Left colon (tissue), 2 donors: ENCODE results near the gene TIMP2. TPM values are rescaled to one million over a fixed set of nuclear protein-coding genes. Genes with fewer than 3 reads are reported as not detected.
"Not testable (repeated sequence)": the region's sequence is repeated elsewhere in the genome, so short reads cannot be mapped to it uniquely, and the experiment has no call there.

Source experiments
- ATAC-seq: fragments of 200-7000 bp; cut with Tn5 transposase; one replicate; pipeline ENCODE4 v1.9.1; 2020; ENCODE audit warnings: mild to moderate bottlenecking, moderate library complexity
- DNase-seq, 2 donors: peaks; one replicate each; pipeline ENCODE4 v3.0.0-alpha.2; 2020
- intact Hi-C, 2 donors: fragments of 100-400 bp; cut with DNase I in 1 of 2; cut with micrococcal nuclease in 1 of 2; formaldehyde crosslinking; loops; one replicate each; pipeline versions ENCODE4 v1.11.2 to v1.14.0; 2022; cut with DNase I, micrococcal nuclease
- total RNA-seq, 2 donors: library from RNA; stranded (reverse); fragmentation: NEBNext Ultra II Directional; extraction: Animal tissue kit (Norgen Biotek cat#: 25700); gene quantifications; one replicate each; pipeline ENCODE4 v1.2.1, GENCODE V29; 2021
- donor health status: DM: no; HTN: no; CAD: no.
- donor health status: DM: yes; HTN: yes; CAD: no.

Gene TIMP2
- total RNA-seq, 2 donors from 2014 or later: 45.5 to 133 TPM

DNA sequence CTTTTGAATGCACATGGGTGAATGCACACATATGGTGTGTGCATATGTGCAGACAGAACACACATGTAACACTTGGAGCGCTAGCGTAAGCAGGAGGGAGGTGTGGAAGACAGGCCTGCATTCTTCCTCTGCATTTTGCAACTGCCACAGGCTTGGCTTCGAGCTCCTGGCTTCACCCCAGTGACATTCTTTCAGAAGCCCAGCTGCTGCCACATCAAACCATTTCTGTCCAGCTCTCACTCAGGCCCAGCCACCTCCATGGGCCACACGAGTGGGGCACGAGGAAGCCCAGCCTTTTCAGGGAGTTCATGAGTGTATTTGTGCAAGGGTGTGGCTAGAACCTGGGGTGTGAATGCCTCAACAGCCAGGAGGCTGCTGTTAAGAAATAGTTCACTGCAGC, 35.7 kb upstream of the TIMP2 start:
- intact Hi-C loops: loop anchor here in 1 of 2 donors (10.0 kb wide), 1 partner anchor 86 kb away; no protein-coding TSS in a partner anchor
- no peak for DNase-seq
- ATAC-seq: peak; percentile 58

DNA sequence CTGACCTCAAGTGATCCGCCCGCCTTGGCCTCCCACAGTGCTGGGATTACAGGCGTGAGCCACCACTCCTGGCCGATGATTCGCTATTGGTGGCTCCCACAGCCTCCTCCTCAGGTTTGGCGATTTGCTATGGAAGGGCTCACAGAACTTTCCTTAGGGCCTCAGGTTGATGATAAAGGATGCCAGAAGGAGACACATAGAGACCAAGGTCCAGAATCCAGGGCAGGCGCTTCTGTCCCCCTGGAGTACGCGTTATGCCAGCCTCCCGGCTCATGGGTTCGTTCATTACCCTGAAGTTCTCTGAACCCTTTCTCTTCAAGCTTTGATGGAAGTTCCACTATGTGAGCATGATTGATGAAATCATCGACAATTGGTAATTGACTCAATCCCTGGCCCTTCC, 34.6 kb upstream of the TIMP2 start:
- intact Hi-C loops: loop anchor here in 1 of 2 donors (10.0 kb wide), 1 partner anchor 85 kb away; no protein-coding TSS in a partner anchor
- no peak for ATAC-seq
- DNase-seq: no peak

DNA sequence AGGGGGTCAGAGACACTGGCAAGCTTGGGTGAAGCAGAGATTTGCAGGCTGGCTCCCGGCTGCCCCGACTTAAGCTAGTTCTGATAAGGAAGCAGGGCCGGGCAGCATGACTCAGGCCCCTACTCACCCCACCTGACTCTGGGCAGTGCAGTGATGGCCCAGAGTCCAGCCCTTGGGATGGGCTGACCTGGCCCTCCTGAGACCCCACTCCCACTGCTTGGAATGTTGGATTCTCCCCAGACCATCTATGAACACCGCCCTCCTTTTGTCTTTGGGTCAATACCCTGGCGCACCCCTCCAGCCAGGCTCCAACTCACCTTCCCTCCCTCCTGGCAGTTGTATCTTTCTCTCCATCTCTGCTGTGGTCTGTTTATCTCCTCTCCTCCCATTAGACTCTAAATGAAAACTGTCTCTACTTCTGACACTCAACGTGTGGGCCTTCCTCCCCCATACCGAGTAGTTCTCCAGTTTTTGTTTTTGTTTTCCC, 33.5 kb upstream of the TIMP2 start:
- intact Hi-C loops: no loop called here
- ATAC-seq: peak; percentile 26
- DNase-seq: no peak

DNA sequence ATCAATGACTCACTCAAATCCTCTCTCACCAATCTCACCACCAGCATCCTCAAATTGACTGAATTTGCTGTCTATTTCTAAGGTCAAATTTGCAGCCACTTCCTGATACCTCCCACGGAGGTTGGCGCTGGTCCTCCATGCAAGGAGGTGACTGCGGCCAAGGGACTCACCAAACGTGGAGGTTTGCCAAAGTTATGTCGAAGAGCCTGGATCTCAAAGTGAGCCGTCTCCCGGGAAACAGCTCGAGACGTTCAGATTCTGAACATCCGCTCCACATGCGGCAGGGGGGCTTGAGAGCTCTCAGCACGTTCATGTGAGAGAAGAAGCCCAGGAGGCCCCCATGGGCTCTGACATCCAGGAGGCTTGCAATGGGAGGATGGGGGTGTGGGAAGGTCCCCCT, 31.9 kb upstream of the TIMP2 start:
- no peak for ATAC-seq
- DNase-seq: no peak
- intact Hi-C loops: no loop called here

DNA sequence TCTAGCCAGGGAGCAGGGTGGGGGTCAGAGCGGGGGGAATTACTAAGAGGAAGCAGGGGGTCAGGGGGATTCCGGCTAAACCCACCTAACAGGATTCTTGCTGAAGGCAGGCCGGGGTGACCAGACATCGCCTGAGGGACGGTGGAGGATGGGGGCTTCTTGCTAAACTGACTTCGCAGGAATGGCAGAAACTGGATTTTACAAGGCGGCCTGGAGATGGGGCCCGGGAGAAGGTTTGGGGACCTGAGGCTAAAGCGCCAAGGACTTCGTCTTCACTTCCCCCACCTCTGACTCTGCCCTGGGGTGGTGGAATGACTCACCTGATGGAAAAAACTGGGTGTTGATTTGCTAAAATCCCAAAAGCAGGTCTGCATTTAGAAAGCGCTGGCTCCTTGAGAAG, 31.1 kb upstream of the TIMP2 start:
- ATAC-seq: no peak
- no peak for DNase-seq
- intact Hi-C loops: no loop called here

DNA sequence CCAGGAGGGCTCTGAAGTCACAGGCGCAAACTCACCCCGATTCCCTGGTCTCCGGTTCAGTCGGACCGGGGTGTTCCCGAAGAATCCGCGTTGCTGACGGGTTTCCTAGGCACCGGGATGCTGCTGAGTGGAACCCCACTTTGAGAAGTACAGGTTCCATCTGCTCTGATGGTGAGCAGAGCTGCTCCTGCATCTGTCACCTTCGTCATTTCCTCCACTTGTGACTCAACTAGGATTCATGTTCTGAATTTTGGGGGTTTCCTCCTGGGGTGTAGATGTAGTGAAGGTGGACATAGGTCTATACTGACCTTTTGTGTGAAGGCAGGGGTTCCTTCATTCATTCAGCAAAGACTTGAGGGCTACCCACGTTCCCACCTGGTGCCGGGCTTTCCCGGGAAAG, 29.5 kb upstream of the TIMP2 start:
- intact Hi-C loops: no loop called here

DNA sequence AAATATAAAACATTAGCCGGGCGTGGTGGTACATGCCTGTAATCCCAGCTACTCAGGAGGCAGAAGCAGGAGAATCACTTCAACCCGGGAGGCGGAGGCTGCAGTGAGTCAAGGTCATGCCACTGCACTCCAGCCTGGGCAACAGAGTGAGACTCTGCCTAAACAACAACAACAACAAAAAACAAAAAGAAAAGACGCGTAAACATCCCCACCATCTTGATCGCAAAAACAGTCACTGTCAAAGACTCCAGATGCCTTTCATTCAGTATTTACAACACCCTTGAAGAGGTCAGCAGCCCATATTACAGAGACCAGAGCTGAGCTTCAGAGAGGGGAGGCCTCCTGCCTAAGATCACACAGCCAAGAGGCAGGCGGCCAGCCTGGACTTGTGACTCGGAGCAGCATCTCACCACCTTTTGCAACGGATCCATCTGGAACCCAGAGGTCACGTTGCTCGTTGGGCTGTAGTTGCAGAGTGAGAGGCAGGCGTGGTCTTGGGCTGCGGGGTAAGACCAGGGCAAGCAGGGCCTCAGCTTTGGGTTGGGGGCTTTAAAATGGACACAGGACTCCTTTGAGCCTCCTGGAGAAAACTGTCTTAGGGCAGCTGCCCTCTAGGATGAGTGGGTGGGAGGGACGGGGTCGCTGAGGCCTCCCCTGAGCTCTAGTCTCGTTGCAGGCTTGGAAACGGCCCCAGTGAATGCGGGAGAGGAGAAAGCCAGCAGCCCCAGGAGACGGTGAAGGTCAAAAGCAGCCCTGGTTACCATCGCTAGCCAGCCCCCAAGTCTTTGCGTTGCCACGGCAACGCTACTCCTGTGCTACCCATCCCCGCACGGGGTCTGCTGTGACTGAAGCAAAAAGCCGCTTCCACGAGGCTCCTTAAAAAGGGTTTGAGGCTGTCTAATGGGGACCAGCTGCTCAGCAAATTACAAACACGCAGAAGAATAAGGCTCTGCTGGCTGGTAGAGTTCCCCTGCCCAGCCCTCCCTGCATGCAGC, 28.5 kb upstream of the TIMP2 start:
- DNase-seq: no peak
- intact Hi-C loops: no loop called here
- no peak for ATAC-seq

More for the DNA sequence above, 29.5 kb upstream of the TIMP2 start:
- ATAC-seq (no peak), DNase-seq (no peak)

DNA sequence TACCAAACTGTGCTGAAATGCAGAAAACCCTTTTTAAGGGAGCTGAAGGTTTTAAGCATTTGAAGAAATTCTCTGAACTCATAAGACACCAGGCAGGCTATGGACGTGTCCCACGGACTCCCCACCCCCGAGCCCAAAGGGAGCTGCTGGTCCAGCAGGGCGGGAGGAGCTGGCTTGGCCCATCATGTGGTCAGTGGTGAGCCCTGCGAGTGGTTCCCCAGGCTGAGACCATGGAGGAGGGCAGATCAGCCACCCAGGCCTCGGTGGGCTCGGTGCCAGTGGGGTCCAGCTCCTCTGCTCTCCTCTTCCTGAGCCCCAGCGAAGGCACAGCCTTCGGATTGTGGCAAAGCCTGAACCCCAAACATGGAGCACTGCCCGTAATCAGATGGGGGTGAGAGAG, 27.5 kb upstream of the TIMP2 start:
- DNase-seq (no peak), ATAC-seq (no peak)
- intact Hi-C loops: no loop called here

DNA sequence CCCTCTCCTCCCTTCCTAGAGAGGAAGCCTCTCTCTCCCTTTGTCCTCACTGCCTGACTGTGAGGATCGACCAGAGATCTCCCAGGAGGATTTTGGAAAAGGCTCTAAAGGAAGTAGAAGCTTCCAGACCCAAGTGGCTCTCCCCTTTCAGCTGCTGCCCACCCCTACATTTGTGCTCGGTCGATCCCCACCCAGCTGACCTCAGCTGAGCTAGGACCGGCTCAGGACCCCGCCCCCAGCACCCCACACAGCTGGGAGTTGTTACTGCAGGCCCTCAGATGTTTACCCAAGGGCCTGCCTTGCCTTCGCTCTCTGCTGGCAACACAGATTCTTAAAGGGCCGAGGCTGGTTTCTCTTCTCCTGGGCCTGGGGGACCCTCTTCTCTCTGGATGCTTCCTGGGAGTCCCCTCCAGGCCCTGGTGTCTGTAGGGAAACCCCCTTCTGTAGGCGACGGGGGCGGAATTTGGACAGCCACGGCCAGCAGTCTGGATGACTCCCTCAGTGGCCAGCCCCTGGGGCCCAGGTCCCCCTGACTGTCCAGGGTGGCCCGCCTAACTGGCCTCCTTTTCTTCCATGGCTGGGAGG, 26.9 kb upstream of the TIMP2 start:
- DNase-seq (no peak), ATAC-seq (peak; percentile 46)
- intact Hi-C loops: no loop called here

DNA sequence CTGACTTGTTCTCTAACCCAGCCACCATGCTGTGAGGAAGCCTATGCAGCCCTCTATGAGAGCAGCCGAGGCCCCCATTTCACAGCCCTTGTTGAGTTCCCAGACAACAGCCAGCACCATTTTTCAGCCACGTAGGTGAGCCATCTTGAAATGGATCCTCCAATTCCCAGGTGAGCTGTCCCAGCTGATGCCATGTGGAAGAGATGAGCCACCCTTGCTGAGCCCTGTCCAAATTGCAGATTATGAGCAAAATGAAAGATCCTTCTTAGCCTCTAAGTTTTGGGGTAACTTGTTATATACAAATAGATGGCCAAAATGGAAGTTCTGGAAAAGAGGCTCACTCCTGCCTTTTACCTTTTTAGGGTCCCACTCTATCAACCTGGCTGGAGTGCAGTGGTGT, 25.7 kb upstream of the TIMP2 start:
- intact Hi-C loops: no loop called here
- ATAC-seq (no peak), DNase-seq (no peak)

DNA sequence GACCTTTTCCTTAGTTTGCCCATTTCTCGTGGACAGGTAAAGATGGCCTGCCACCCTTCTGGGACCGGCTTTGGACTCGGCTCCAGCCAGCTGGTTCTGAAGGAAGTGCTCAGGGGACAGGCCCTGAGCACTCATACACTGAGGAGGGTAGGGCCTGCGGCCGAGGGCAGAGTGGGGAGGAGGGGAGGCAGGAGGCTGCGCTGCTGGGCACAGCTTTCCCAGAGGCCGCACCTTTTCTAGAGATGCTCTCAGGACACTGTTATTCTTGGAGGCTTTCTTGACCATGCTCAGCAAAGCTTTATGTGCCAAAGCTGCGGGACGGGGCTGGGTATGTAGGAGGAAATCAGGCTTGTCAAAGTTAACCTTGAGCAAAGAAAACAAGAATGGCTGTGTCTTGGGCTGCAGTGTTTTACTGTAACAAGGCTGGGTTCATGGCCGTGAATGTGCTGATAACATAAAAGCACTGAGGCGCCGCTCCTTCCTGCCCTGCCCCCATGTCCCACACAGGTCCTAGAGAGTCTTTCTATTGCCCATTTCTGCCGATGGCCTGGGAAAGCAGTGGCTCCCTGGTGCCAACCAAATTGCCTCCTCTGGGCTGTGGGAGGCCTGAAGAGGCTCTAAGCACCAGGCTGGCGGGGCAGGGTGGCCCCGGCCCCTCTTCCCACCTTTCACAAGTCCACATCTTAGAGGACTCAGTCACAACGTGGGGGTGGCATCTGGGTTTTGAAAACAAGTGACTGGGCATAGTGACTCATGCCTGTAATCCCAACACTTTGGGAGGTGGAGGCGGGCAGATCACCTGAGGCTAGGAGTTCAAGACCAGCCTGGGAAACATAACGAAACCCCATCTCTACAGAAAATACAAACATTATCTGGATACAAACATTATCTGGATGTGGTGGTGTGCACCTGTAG, 22.3 kb upstream of the TIMP2 start:
- DNase-seq (peak in 1 of 2 donors; percentile 55), ATAC-seq (peak; percentile 90)
- intact Hi-C loops: no loop called here

DNA sequence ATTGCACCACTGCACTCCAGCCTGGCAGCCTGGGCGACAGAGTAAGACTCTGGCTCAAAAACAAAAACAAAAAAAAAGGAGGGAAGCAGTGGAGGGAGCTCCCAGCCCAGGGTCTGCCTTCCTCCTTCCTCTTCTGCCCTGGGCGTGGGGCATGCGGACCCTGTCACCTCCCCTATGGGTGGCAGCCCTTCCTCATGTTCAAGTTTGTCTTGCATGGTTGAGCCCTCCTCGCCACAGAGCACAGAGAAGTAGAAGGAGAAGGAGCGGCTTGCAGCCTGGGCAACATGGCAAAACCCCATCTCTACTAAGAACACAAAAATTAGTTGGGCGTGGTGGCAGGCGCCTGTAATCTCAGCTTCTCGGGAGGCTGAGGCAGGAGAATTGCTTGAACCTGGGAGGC, 21.4 kb upstream of the TIMP2 start:
- DNase-seq (no peak), ATAC-seq (no peak)
- intact Hi-C loops: no loop called here

DNA sequence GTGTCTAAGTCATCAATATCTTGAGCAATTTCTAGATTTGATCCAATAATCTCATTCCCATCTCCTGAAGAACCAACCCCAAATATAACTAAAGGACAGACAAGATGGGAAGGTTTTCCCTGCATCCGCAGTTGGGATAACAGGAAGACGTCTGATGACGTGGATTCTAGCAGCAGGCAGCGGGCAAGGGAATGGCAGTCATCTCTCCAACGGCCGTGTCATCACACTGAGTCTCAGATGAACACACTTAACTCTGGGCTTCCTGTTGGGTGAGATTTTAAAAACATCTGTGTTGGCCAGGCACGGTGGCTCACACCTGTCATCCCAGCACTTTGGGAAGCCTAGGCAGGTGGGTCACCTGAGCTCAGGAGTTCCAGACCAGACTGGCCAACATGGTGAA, 20.9 kb upstream of the TIMP2 start:
- no peak for ATAC-seq
- no peak for DNase-seq
- intact Hi-C loops: no loop called here

DNA sequence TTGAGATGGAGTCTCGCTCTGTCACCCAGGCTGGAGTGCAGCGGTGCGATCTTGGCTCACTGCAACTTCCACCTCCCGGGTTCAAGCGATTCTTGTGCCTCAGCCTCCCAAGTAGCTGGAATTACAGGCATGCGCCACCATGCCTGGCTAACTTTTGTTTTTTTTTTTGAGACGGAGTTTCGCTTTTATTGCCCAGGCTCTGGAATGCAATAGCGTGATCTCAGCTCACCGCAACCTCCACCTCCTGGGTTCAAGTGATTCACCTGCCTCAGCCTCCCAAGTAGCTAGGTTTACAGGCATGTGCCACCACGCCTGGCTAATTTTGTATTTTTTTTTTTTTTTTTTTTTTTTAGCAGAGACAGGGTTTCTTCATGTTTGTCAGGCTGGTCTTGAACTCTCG, 20.3 kb upstream of the TIMP2 start:
- DNase-seq, intact Hi-C loops, ATAC-seq: not testable (repeated sequence)

DNA sequence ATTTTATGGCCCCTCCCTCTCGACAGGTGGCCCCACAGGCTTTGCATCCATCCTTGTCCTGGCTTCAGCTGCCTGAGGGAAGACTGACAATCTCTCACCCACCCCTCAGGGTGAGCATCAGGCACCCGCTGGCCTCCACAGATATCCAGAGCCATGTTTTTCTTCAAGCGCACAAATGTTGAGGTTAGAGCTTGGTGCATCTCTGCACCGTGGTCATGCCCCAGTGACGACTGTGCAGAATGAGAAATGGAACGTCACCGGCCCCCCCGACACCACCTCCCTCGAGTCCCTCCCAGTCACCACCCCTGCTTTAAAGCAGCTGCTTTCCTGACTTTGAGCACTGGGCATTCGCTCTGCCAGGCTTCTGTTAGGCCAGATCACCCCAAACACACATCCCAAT, 19.8 kb upstream of the TIMP2 start:
- intact Hi-C loops: no loop called here
- ATAC-seq (no peak), DNase-seq (no peak)

DNA sequence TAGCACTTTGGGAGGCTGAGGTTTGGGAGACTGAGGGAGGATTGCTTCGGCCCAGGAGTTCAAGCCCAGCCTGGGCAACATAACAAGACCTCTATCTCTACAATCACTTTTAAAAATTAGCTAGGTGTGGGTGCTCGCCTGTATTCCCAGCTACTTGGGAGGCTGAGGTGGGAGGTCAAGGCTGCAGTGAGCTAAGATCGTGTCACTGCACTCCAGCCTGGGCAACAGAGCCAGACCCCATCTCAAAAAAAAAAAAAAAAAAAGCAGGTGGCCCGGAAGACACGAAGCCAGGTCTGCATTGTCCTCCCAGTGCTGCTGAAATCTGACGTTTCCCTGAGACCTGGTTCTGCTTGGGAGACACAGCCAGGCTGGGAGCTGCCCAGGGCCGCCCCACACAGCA, 18.8 kb upstream of the TIMP2 start:
- no peak for DNase-seq
- no peak for ATAC-seq
- intact Hi-C loops: no loop called here

DNA sequence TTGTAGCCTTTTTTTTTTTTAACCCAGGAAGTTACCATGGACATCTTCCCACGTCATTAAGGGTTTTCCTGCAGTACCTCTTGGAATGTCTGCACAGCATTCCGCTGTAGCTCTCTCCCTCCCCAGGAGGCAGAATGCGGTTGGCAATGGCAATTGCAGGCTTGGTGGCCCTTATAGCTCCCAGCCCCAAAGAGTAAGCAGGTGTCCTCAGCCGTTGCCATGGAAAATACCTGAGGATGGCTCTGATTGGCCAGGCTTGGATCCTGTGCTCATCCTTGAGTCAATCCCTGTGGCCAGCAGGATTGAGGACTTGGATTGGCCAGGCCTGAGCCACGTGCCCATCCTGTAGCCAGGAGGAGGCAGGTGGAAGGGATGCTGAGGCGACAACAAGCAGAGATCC, 15.5 kb upstream of the TIMP2 start:
- DNase-seq: no peak
- intact Hi-C loops: no loop called here
- ATAC-seq: no peak

DNA sequence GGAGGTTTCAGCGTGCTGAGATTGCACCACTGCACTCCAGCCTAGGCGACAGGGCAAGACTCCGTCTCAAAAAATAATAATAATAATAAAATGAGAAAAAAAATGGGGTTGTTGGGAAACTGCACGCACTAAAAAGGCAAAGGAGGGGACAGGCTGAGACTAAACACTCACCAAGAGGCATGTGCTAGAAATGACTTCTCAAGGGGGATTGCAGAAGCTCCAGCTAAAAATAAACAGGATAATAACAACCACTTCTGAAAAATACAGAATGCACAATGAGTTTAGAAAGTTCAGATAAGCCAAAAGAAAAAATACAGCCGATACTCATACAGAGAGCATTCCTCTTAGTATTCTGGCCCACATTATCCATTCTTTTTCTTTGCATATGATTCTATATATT, 15.1 kb upstream of the TIMP2 start:
- ATAC-seq: no peak
- intact Hi-C loops: no loop called here

DNA sequence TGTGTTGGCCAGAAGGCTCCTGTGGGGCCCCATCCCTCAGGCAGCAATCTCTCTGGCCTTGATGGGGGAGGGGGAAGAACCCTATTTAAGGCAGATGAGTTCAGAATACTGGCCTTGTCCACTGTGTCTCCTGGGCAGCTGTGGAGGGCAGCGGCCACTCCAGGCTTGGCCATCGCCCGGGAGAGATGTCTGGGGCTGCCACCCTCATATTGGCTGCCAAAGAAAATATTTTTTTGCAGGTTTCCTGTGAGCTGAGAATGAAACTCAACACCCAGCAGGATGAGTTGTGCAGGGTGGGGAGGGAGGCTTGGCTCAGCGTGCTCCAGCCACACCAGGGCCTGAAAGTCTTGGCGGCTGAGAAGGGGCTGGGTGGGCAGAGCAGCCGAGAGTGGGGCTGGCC, 14.4 kb upstream of the TIMP2 start:
- intact Hi-C loops: no loop called here
- DNase-seq (no peak), ATAC-seq (no peak)

More for the DNA sequence above, 15.1 kb upstream of the TIMP2 start:
- DNase-seq: no peak
